RWPE1 (cell line): ENCODE measurements around the gene KRTAP10-11.
"Not testable (repeated sequence)": the region's sequence is repeated elsewhere in the genome, so short reads cannot be mapped to it uniquely, and the experiment has no call there.

ENCODE experiments used
- CTCF ChIA-PET: fragments of 350-600 bp; sonication (Branson Sonifier 250); formaldehyde crosslinking; extraction: SDS; loops from one replicate; lab custom pipeline; 2021; lab: Yijun Ruan, JAX
- POLR2A ChIA-PET: fragments of 400-600 bp; formaldehyde crosslinking; extraction: SDS; loops from one replicate; lab custom pipeline; 2020; ENCODE audit warnings: antibody characterized with exemption; ENCODE audit not compliant: low non-redundant PET; lab: Yijun Ruan, JAX
- DNase-seq: peaks from one replicate; pipeline ENCODE4 v3.0.0; 2012; ENCODE audit warnings: low spot score
- H3K27ac ChIP-seq: fragments of 450-650 bp; 2 replicates; pipeline ENCODE4 v1.5.1; 2017
- TF ChIP-seq, protein P1 (sequence below): fragments of 450-650 bp; conservative IDR thresholded peaks from 2 replicates; pipeline ENCODE4 v1.5.1; 2017; ENCODE audit warnings: low read depth, mild to moderate bottlenecking

KRTAP10-11 gene

DNA sequence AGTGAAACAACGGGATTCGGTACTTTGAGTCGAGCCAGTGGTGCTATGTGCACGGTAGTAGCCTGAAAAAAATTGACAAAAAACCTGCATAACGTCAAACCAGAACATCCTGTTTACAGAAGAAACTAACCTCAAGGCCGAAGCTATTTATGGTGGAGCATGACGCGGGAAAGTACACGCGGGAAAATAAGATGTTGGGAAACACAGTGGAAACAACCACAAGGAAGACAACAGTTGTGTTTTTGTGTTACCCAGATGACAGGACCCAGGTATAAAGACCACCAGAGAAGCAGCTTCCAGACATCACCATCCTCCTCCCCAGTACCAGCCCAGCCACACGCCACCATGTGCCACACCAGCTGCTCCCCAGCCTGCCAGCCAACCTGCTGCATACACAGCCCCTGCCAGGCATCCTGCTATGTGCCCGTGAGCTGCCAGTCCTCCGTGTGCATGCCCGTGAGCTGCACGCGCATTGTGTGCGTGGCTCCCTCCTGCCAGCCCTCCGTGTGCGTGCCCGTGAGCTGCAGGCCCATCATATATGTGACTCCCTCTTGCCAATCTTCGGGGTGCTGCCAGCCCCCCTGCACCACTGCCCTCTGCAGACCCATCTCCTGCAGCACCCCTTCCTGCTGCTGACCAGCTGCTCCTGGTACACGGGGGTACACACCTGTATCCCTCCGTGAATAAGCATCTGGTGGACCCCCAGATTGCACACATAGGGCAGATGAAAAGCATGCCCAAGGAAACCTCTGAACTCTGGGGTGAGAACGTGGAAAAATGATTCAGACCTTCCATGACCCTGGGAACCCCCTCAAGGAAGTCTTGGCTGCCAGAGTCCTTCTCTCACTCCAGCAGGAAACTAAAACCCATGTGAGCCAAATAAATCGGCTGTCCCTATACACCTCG, 11.7 kb downstream of the KRTAP10-11 start, which contains the start of gene KRTAP12-3:
KRTAP12-3 (plus strand) TSS at position 298 of the 906 bp plus-strand sequence; CDS start at position 346, 48 bp downstream.
- ChIA-PET CTCF (interaction anchor here (0.7 kb wide), 1 partner anchor 85 kb away, joined by 3 read pairs; no protein-coding TSS in a partner anchor), POLR2A (no interaction called here)
- no peak for DNase-seq
- no peak within 1 kb of the TSS for H3K27ac ChIP-seq
- TF ChIP-seq, protein P1, sequence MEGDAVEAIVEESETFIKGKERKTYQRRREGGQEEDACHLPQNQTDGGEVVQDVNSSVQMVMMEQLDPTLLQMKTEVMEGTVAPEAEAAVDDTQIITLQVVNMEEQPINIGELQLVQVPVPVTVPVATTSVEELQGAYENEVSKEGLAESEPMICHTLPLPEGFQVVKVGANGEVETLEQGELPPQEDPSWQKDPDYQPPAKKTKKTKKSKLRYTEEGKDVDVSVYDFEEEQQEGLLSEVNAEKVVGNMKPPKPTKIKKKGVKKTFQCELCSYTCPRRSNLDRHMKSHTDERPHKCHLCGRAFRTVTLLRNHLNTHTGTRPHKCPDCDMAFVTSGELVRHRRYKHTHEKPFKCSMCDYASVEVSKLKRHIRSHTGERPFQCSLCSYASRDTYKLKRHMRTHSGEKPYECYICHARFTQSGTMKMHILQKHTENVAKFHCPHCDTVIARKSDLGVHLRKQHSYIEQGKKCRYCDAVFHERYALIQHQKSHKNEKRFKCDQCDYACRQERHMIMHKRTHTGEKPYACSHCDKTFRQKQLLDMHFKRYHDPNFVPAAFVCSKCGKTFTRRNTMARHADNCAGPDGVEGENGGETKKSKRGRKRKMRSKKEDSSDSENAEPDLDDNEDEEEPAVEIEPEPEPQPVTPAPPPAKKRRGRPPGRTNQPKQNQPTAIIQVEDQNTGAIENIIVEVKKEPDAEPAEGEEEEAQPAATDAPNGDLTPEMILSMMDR, result no peak

GRCh38 chr21:44658541-44658910, 12.3 kb downstream of the KRTAP10-11 start:
- TF ChIP-seq, protein P1, result no peak
- no peak overlapping the region for H3K27ac ChIP-seq
- POLR2A ChIA-PET, result no interaction called here
- CTCF ChIA-PET, result interaction anchor here (0.6 to 1.0 kb wide), 2 partner anchors 31 to 78 kb away, joined by 3 to 4 read pairs; partner anchors contain the start of gene KRTAP10-9
- no peak for DNase-seq

- H3K27ac ChIP-seq, result no peak overlapping the region
- POLR2A ChIA-PET, result no interaction called here
- CTCF ChIA-PET, result interaction anchor here (0.6 to 1.0 kb wide), 2 partner anchors 32 to 77 kb away, joined by 3 to 4 read pairs; partner anchors contain the start of gene KRTAP10-9
- DNase-seq, result no peak
- TF ChIP-seq, protein P1, result no peak
These were observed 12.8 kb downstream of the KRTAP10-11 start for GRCh38 chr21:44658913-44659595.

- H3K27ac ChIP-seq, CTCF ChIA-PET, POLR2A ChIA-PET, DNase-seq: not testable (repeated sequence)
These were observed 15.4 kb downstream of the KRTAP10-11 start for GRCh38 chr21:44661567-44661966.

DNA sequence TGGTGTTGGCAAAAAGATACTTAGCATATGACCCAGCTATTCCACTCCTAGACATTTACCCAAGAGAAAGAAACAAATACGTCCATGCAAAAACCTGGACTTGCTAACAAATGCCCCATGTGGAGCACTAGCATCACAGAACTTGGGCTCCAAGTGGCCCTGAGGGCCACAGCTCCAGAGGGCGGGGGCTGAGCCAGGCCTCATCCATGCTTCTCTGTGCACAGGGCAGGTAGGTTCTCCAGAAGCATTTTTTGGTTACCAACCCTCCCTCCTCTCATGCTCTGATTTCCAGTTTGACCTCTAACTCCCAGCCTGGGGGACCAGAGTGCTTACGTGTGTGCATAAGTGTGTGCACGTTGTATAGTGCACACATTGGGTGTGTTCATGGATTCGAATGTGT, 18.5 kb downstream of the KRTAP10-11 start:
- TF ChIP-seq, protein P1, result no peak
- POLR2A ChIA-PET, result interaction anchor here (0.5 kb wide), 1 partner anchor 34 kb away, joined by 4 read pairs; no protein-coding TSS in a partner anchor
- CTCF ChIA-PET, result interaction anchor here (1.0 kb wide), 1 partner anchor 12 kb away, joined by 4 read pairs; no protein-coding TSS in a partner anchor
- DNase-seq, result no peak
- H3K27ac ChIP-seq, result no peak overlapping the region

GRCh38 chr21:44666401-44667320, 20.4 kb downstream of the KRTAP10-11 start, which contains the start of gene KRTAP12-2:
Gene KRTAP12-2, minus strand, starts transcription at chr21:44666927. Its CDS starts 41 bp downstream, at chr21:44666886.
- CTCF ChIA-PET, result interaction anchor here (0.5 to 0.6 kb wide), 2 partner anchors 76 to 166 kb away, joined by 3 to 5 read pairs; no protein-coding TSS in a partner anchor
- TF ChIP-seq, protein P1, result no peak
- no peak within 1 kb of the TSS for H3K27ac ChIP-seq
- POLR2A ChIA-PET, result no interaction called here
- no peak for DNase-seq
